Measurements from ENCODE around the gene PRRG1.

PRRG1 gene

DNA sequence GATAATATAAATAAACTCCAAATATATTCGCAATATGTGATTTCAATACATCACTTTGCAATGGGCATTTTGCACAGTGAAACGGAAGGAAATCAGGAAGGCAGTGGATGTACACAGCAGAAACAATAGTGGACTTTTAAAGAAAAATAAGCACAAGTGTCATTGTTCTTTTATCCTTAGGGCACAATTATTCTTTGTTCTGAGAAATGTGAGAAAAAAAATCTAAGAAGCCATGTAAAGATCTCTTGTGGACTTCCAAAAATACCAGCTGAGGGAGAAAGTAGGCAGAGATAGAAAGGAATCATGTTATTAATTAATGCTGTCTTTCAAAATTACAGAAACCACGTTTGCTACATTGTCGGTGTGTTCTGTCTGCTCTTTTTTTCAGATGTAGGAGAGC lies 17.6 kb upstream of the PRRG1 start:
- no peak for DNase-seq (ENCODE audit: low read depth)
- TF ChIP-seq, protein P1, sequence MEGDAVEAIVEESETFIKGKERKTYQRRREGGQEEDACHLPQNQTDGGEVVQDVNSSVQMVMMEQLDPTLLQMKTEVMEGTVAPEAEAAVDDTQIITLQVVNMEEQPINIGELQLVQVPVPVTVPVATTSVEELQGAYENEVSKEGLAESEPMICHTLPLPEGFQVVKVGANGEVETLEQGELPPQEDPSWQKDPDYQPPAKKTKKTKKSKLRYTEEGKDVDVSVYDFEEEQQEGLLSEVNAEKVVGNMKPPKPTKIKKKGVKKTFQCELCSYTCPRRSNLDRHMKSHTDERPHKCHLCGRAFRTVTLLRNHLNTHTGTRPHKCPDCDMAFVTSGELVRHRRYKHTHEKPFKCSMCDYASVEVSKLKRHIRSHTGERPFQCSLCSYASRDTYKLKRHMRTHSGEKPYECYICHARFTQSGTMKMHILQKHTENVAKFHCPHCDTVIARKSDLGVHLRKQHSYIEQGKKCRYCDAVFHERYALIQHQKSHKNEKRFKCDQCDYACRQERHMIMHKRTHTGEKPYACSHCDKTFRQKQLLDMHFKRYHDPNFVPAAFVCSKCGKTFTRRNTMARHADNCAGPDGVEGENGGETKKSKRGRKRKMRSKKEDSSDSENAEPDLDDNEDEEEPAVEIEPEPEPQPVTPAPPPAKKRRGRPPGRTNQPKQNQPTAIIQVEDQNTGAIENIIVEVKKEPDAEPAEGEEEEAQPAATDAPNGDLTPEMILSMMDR (IDR thresholded peaks at IDR 0.05; ENCODE audit: insufficient read depth, low read depth, low read length, missing control alignments) = no peak
- no peak overlapping the region for H3K4me3 ChIP-seq (ENCODE audit: low read length)

DNA sequence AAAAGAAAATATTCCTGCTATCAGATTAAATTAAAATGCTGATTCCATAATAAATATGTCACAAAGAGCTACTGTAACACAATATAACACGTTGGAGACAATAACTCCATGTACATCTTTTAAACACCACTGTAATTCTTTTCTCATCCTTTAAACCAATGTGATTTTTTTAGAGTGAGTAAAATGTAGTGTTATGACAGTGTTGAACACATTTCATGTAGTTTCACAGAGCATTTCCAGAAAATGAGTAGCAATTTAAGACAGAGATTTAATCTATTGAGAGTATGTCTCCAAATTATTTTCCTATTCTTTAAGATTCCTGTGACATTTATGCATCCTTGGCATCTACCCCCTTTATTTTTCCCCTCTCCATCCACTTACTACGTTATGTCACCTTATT lies 17.1 kb upstream of the PRRG1 start:
- H3K4me3 ChIP-seq (ENCODE audit: low read length) = no peak overlapping the region
- TF ChIP-seq, protein P1 (IDR thresholded peaks at IDR 0.05; ENCODE audit: insufficient read depth, low read depth, low read length, missing control alignments) = no peak
- DNase-seq (ENCODE audit: low read depth) = no peak

DNA sequence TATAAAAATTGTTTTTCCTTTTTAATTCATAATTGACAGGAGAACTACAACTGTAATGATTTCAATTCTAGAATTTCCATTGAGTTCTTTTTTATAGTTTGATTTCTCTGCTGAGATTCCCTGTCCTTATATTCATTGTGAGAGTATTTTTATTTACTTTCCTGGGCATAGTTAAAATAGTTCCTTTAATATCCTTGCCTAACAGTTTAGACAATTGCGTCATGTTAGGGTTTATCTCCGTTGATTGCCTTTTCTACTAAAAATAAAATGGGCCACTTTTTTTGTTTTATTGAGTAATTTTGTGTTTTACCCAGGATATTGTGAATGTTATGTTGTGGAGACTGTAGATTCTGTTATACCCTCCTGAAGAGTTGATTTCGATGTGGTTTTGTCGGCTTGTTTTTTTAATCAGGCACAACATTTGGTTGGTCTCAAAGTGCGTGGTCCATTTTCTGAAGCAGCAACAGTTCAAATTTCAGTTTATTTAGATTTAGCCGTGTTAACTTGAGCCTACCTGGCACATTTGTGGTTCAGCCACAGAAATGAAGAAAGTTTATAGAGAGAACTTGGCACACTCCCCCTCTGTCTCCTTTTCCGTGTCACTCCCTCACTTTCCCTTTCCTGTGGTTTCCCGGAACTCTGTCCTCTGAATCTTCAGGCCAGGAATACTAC lies 16.0 kb upstream of the PRRG1 start:
- TF ChIP-seq, protein P1 (IDR thresholded peaks at IDR 0.05; ENCODE audit: insufficient read depth, low read depth, low read length, missing control alignments) = no peak
- no peak overlapping the region for H3K4me3 ChIP-seq (ENCODE audit: low read length)
- no peak for DNase-seq (ENCODE audit: low read depth)

DNA sequence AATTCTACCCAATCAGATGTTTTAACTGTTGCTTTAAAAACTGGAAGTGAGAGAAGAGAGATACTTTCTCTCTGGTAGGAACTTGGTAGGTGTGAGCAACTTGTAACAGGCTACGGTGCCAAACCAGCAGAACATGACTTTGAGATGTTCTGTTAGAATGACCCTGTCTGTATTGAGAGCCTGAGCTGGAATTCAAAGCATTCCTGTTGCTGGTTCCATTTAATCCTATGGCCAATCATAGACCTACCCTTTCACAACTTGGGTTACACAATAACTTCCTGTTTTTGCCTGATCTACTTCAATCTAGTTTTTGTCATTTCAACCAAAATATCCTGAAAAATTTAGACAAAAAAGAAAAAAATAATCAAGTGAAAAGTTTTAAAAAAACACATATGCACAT lies 1.7 kb upstream of the PRRG1 start:
- peak; percentile 41 for DNase-seq (ENCODE audit: low read depth)
- TF ChIP-seq, protein P1 (IDR thresholded peaks at IDR 0.05; ENCODE audit: insufficient read depth, low read depth, low read length, missing control alignments) = no peak
- no peak overlapping the region for H3K4me3 ChIP-seq (ENCODE audit: low read length)

DNA sequence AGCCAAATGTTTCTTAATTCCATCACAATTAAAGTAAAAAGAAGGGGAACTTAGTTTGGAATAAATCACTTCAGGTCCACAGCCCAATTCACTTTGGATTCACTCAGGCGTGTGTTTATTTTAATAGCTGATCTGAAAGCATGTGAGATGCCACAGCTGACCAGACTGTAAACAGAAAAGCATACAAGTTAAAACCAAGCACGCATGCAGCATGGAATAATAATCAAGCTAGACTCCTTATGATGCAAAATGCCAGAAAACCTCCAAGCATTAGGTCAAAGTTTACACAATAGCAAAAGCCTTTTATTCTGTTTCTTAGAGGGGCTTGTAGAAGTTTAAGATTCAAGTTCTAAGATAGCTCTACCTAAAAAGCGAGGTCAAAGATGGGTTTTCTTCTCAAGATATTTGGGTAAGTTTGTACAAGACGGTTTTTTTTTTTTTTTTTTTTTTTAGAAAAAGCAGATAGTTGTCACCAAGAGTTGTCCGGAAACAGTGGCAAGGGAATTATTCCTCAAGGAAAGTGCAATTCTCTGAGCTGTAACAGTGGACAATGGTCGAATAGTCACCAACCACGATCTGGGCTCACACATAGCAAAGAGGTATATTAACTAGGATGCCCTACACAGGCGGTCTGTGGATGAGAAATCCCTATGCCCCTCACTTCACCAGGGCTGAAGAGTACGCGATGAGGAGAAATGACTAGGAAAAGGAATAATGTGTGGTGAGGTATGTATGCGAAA lies 763 bp upstream of the PRRG1 start:
- no peak for DNase-seq (ENCODE audit: low read depth)
- H3K4me3 ChIP-seq (ENCODE audit: low read length) = no peak overlapping the region
- TF ChIP-seq, protein P1 (IDR thresholded peaks at IDR 0.05; ENCODE audit: insufficient read depth, low read depth, low read length, missing control alignments) = no peak

DNA sequence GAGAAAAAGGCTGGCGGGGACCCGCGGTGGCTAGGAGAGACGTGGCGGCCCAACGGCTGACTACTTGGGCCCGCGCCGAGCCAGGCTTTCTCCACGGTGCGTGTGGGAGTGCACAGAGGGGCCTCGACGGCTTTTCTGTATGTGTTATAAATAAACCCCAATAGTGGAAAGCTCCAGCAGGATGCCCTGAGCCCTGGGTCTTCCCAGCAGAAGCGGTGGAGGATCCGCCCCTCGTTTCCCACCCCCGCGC lies 268 bp upstream of the PRRG1 start:
- TF ChIP-seq, protein P1 (IDR thresholded peaks at IDR 0.05; ENCODE audit: insufficient read depth, low read depth, low read length, missing control alignments) = no peak

DNA sequence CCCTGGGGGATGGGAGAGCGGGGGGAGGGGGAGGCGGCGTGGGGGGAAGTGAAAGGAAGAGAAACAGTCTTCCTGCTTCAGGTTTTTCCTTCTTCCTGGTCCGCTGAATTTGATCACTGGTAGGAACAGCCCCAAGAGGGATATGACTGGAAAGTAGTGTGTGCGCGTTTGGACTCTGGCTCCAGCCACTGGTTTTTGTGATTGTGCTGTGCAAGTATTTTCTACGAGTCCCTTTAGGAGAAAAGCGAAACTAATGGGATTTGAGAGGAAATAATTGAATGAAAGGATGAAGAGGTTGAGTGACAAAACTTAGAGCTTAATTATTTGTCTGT lies 836 bp downstream of the PRRG1 start:
- TF ChIP-seq, protein P1 (IDR thresholded peaks at IDR 0.05; ENCODE audit: insufficient read depth, low read depth, low read length, missing control alignments) = no peak
- H3K4me3 ChIP-seq (ENCODE audit: low read length) = peak overlapping the region; percentile 76

More for the DNA sequence above, 268 bp upstream of the PRRG1 start:
- no peak for DNase-seq (ENCODE audit: low read depth)
- peak overlapping the region; percentile 76 for H3K4me3 ChIP-seq (ENCODE audit: low read length)

More for the DNA sequence above, 836 bp downstream of the PRRG1 start:
- DNase-seq (ENCODE audit: low read depth) = peak; percentile 8

Measured in epithelial cell of esophagus (primary cell).